MM.1S (cell line): ENCODE measurements around the gene RPS6KA2.

Experiments
- CTCF ChIP-seq: fragments of 300-600 bp; sonication (generic); IDR thresholded peaks from 2 replicates; pipeline ENCODE4 v1.5.1; 2016; ENCODE audit warnings: antibody characterized with exemption, low read length, mixed read lengths
- EZH2 ChIP-seq: fragments of 300-600 bp; sonication (generic); optimal IDR thresholded peaks from 2 replicates; pipeline ENCODE3; 2017; ENCODE audit warnings: low read depth, mild to moderate bottlenecking, antibody characterized with exemption, low read length, mixed read lengths

DNA sequence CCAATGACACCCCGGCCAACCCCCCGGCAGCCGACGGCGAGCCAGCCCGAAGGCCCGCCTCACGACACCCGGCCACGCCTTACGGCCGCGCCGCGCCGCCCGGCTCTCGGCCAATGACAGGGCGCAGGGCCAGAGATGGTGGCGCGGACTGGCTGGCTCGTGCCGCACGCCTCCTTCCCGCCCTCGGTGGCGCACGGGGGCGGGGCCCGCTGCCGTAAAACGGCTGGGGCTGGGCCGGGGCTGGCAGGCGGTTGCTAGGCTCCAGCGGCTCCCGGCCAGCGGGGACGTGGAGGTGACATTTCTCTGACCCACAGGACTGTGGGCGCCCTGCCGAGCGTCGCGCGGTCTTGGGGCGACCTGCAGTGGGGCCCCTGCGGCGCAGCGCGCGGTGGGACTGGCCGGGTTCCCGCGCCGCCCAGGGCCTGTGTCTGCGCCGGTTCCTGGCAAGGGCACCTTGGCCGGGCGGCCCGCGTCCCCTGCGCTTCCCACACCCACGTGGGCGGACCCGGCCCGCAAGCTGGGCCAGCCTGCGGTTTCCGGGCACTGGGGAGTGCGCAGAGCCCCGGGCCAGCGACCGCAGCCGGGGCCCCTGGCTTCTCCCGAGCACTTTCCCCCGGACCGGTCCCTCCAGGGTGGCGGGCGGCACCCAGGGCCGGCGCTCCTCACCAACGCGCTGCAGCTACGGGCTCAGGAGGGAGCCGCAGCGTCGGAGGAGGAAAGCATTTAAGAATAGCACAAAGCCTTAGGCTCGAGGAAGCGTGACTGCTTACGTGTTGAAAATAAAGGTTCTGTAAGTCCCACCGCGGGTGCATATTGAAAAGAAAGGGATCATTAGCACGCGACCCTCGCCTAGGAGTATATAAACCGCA, 243.9 kb downstream of the RPS6KA2 start, which contains the start of gene MPC1:
- TF ChIP-seq CTCF (no peak), EZH2 (no peak)
